Measurements from ENCODE around the gene SCFD2.

DNA sequence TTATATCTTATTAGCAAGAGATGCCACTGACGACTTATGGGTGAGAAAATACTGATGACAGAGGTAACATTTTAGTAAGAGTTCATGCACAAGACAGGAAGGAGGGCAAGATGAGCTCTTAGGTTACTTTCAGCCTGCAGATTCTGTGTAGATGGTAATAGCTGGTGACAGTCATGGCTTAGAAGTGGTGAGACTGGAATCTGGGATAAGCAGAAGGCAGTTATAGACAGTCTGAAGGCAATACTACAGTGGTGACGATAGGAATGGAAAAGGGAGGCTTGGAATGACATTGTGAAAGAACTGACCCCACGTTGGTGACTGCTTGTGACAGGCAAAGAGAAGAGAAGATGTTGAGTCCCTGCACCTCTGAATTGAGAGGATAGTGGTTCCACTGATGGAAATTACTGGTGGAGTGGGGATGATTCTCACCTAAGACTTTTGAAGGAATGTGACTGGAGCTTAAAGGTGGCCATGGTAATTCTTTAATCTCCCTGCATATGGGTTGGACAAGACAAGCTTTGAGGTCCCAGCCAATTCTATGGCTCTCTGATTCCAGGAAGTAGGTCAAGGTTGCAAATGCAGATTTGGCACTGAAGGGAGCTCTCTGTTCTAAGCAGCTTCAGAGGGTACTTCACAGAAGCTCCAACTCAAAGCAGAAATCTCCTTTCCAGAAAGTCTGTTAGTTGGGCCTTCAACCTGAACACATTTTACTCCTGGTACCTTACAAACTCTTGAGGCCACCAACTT is 404.0 kb downstream of the SCFD2 start:
- TF ChIP-seq, protein P1, sequence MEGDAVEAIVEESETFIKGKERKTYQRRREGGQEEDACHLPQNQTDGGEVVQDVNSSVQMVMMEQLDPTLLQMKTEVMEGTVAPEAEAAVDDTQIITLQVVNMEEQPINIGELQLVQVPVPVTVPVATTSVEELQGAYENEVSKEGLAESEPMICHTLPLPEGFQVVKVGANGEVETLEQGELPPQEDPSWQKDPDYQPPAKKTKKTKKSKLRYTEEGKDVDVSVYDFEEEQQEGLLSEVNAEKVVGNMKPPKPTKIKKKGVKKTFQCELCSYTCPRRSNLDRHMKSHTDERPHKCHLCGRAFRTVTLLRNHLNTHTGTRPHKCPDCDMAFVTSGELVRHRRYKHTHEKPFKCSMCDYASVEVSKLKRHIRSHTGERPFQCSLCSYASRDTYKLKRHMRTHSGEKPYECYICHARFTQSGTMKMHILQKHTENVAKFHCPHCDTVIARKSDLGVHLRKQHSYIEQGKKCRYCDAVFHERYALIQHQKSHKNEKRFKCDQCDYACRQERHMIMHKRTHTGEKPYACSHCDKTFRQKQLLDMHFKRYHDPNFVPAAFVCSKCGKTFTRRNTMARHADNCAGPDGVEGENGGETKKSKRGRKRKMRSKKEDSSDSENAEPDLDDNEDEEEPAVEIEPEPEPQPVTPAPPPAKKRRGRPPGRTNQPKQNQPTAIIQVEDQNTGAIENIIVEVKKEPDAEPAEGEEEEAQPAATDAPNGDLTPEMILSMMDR (IDR thresholded peaks at IDR 0.05) = no peak
- TF ChIP-seq POLR2A (IDR thresholded peaks at IDR 0.05) = no peak
- no peak for TF ChIP-seq POLR2AphosphoS5 (IDR thresholded peaks at IDR 0.05)

Measured in sigmoid colon (tissue), 4 donors.